H1 (cell line): ENCODE results near the gene KXD1. TPM values are rescaled to one million over a fixed set of nuclear protein-coding genes. Genes with fewer than 3 reads are reported as not detected.
A peak's percentile ranks its signal among the peaks of the same experiment; 100 is the strongest.

ENCODE experiments used
- EGR1 ChIP-seq: IDR thresholded peaks from 2 replicates; pipeline ENCODE4 v1.6.1; 2011; ENCODE audit warnings: low read depth, low read length, borderline replicate concordance
- POLR2AphosphoS5 ChIP-seq: IDR thresholded peaks from 2 replicates; pipeline ENCODE4 v1.6.1; 2011; ENCODE audit warnings: low read depth, low read length
- ZNF274 ChIP-seq: IDR thresholded peaks from 2 replicates; pipeline ENCODE4 v1.7.0; 2012; ENCODE audit warnings: low read length, borderline replicate concordance; ENCODE audit errors: extremely low read depth
- polyA plus RNA-seq, 7 experiments: library from polyadenylated mRNA; depleted of rRNA in 3 of 7; stranded (reverse) in 5 of 7; unstranded in 2 of 7; fragments of >200 nt in 5 of 7; fragments of 200-250 nt in 2 of 7; gene quantifications; 1 replicate in 5 of 7; 2 replicates in 1 of 7; 4 replicates in 1 of 7; pipeline versions ENCODE4 v1.2.1 to v1.2.3, GENCODE V29; 2011 to 2013; ENCODE audit warnings: missing spikeins in 2 of 7, mixed read lengths in 2 of 7
- total RNA-seq: library from RNA; stranded (reverse); fragmentation: NEBNext Ultra II Directional; extraction: Animal tissue kit (Norgen Biotek cat#: 25700); gene quantifications from 2 replicates; pipeline ENCODE4 v1.2.1, GENCODE V29; 2021

Gene KXD1
- total and polyA plus RNA-seq, 2 of the 8 experiments (the other 6 are each of a cell fraction or from before 2014, with no cell fraction given) = 115 to 267 TPM

- TF ChIP-seq ZNF274 = no peak
- TF ChIP-seq EGR1 = no peak
- TF ChIP-seq POLR2AphosphoS5 = peak; percentile 62
Measured at GRCh38 chr19:18590273-18591272, 32.9 kb downstream of the KXD1 start (continued).
